ENCODE results near the gene IRF2.

GRCh38 chr4:184410748-184411147 lies 63.6 kb downstream of the IRF2 start:
- TF ChIP-seq POLR2A (IDR thresholded peaks at IDR 0.05; ENCODE audit: control extremely low read depth in 1 of 2, low read depth in 2 of 2, low read length in 2 of 2) (no peak), BCL11A (IDR thresholded peaks at IDR 0.05; ENCODE audit: low read depth in 2 of 2, low read length in 2 of 2) (no peak), TAF1 (IDR thresholded peaks at IDR 0.05; ENCODE audit: low read depth, low read length) (no peak), POLR2AphosphoS5 (IDR thresholded peaks at IDR 0.05; ENCODE audit: low read depth, low read length) (no peak), KDM5A (IDR thresholded peaks at IDR 0.05; ENCODE audit: low read length) (no peak), EZH2 (IDR thresholded peaks at IDR 0.05; ENCODE audit: low read depth, low read length, severe bottlenecking) (no peak), SP2 (IDR thresholded peaks at IDR 0.05; ENCODE audit: low read length) (no peak), GABPA (IDR thresholded peaks at IDR 0.05; ENCODE audit: borderline replicate concordance, insufficient read depth, low read length) (no peak), HDAC6 (IDR thresholded peaks at IDR 0.05; ENCODE audit: low read depth, low read length) (no peak), CBX5 (IDR thresholded peaks at IDR 0.05; ENCODE audit: low read depth, low read length) (no peak), CHD2 (IDR thresholded peaks at IDR 0.05; ENCODE audit: low read length) (no peak)
- TF ChIP-seq, protein P1, sequence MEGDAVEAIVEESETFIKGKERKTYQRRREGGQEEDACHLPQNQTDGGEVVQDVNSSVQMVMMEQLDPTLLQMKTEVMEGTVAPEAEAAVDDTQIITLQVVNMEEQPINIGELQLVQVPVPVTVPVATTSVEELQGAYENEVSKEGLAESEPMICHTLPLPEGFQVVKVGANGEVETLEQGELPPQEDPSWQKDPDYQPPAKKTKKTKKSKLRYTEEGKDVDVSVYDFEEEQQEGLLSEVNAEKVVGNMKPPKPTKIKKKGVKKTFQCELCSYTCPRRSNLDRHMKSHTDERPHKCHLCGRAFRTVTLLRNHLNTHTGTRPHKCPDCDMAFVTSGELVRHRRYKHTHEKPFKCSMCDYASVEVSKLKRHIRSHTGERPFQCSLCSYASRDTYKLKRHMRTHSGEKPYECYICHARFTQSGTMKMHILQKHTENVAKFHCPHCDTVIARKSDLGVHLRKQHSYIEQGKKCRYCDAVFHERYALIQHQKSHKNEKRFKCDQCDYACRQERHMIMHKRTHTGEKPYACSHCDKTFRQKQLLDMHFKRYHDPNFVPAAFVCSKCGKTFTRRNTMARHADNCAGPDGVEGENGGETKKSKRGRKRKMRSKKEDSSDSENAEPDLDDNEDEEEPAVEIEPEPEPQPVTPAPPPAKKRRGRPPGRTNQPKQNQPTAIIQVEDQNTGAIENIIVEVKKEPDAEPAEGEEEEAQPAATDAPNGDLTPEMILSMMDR (IDR thresholded peaks at IDR 0.05; ENCODE audit: control extremely low read depth in 1 of 3, insufficient read depth in 1 of 3, low read depth in 1 of 3, low read length in 3 of 3), result no peak
- TF ChIP-seq, protein P2, sequence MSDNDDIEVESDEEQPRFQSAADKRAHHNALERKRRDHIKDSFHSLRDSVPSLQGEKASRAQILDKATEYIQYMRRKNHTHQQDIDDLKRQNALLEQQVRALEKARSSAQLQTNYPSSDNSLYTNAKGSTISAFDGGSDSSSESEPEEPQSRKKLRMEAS (IDR thresholded peaks at IDR 0.05), result no peak
